IPS DF 4.7 (cell line): ENCODE data around the gene CCNH.

ENCODE experiments used
- DNase-seq: peaks from one replicate; pipeline ENCODE4 v3.0.0-alpha.2; 2013; ENCODE audit warnings: low spot score; ENCODE audit errors: extremely low read depth

The CCNH gene

GRCh38 chr5:87412630-87413342 lies at the start of gene CCNH:
Gene CCNH (minus strand): TSS chr5:87412930. CDS start chr5:87412794, 136 bp downstream.
- DNase-seq = peak; percentile 95

GRCh38 chr5:87457706-87458105 lies 45.0 kb upstream of the CCNH start:
- DNase-seq = no peak

GRCh38 chr5:87453801-87454200 lies 41.1 kb upstream of the CCNH start:
- no peak for DNase-seq

- DNase-seq = no peak
Measured at GRCh38 chr5:87452837-87453236, 40.1 kb upstream of the CCNH start.

- DNase-seq = no peak
Measured at GRCh38 chr5:87442419-87442818, 29.7 kb upstream of the CCNH start.

- no peak for DNase-seq
Measured at GRCh38 chr5:87438231-87438630, 25.5 kb upstream of the CCNH start.

GRCh38 chr5:87437724-87438123 lies 25.0 kb upstream of the CCNH start:
- no peak for DNase-seq

- DNase-seq = no peak
Measured at GRCh38 chr5:87435144-87435694, 22.5 kb upstream of the CCNH start.

- DNase-seq = no peak
Measured at GRCh38 chr5:87434461-87434860, 21.7 kb upstream of the CCNH start.

GRCh38 chr5:87433945-87434344 lies 21.2 kb upstream of the CCNH start:
- DNase-seq = no peak

GRCh38 chr5:87432460-87432859 lies 19.7 kb upstream of the CCNH start:
- DNase-seq = no peak

GRCh38 chr5:87430863-87431457 lies 18.2 kb upstream of the CCNH start:
- DNase-seq = no peak

GRCh38 chr5:87423755-87424154 lies 11.0 kb upstream of the CCNH start:
- no peak for DNase-seq

- DNase-seq = no peak
Measured at GRCh38 chr5:87421307-87421706, 8.6 kb upstream of the CCNH start.

GRCh38 chr5:87418506-87418905 lies 5.8 kb upstream of the CCNH start:
- no peak for DNase-seq

GRCh38 chr5:87413343-87413645 lies 564 bp upstream of the CCNH start:
- DNase-seq = no peak

GRCh38 chr5:87411973-87412629 lies 629 bp downstream of the CCNH start:
- DNase-seq = no peak

GRCh38 chr5:87411586-87411972 lies 1.2 kb downstream of the CCNH start:
- DNase-seq = no peak

- no peak for DNase-seq
Measured at GRCh38 chr5:87410931-87411330, 1.8 kb downstream of the CCNH start.

GRCh38 chr5:87408204-87408603 lies 4.5 kb downstream of the CCNH start:
- no peak for DNase-seq

GRCh38 chr5:87405472-87406155 lies 7.1 kb downstream of the CCNH start:
- no peak for DNase-seq

- no peak for DNase-seq
Measured at GRCh38 chr5:87404359-87404758, 8.4 kb downstream of the CCNH start.
